Right renal cortex interstitium (tissue), 3 donors: Measurements from ENCODE around the gene WFS1. TPM values are rescaled to one million over a fixed set of nuclear protein-coding genes. Genes with fewer than 3 reads are reported as not detected.

Experiments
- DNase-seq, 3 donors: peaks; one replicate each; pipeline ENCODE4 v3.0.0-alpha.2; 2013; ENCODE audit warnings: low read depth in 3 of 3, low spot score in 2 of 3
- polyA plus RNA-seq, 3 donors: library from polyadenylated mRNA; unstranded; fragments of 120-200 nt; gene quantifications; one replicate each; pipeline ENCODE4 v1.2.1, GENCODE V29; 2013; ENCODE audit not compliant: insufficient read length in 3 of 3

Gene WFS1
- polyA plus RNA-seq, 3 donors: 21.0 to 25.9 (median 24.6) TPM

GRCh38 chr4:6256141-6256540 is 13.5 kb upstream of the WFS1 start:
- DNase-seq: no peak

- DNase-seq: no peak
Observed at GRCh38 chr4:6257247-6258025, 12.2 kb upstream of the WFS1 start.

DNA sequence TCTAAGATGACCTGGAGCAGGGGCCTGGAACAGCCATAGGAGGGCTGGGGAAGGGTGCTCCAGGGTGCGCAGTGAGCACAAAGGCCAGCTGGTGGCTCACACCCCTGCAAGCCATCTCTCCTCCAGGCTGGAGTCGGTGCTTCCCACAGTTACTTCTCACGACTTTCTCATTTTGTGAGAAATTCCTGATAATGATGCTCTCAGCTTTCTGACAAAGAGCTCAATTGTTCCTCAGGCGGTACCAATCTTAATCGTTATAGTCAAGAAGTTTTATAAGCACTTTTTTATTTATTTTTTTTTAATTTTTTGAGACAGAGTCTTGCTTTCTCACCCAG is 11.7 kb upstream of the WFS1 start:
- DNase-seq: no peak

DNA sequence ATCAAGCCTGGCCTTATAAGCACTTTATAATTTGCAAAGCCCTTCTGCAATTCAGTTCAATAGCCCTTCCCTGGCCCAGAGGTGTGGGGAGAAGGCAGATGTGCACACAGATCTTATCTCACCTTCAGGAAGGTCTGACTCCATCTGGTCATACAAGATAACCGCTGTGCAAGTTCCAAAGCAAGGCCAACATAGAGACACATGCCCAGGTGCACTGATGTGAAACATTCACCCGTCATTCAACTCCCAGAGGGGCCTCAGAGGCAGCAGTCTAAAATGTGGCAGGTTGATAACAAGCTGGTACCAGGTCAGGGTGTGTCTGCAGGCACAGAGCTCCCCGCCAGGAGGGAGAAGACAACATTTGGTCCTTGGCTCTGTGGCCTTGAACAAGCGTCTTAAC is 10.9 kb upstream of the WFS1 start:
- no peak for DNase-seq

- no peak for DNase-seq
Observed at GRCh38 chr4:6259886-6260285, 9.8 kb upstream of the WFS1 start.

DNA sequence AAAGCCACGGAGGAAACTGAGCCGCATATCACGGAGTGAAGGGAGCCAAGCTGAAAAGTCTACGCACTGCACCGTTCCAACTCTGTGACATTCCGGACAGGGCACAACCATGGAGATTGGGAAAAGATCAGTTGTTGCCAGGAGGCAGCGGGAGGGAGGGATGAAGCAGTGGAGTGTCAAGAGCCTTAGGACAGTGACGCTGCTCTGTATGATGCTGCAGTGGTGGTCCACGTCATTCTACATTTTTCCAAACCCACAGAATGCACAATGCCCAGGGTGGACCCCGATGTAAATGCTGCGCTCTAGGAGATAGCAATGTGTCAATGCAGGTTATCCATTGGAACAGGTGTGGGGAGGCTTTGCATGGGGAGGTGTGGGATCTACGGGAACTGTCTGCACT is 7.5 kb upstream of the WFS1 start:
- no peak for DNase-seq

DNA sequence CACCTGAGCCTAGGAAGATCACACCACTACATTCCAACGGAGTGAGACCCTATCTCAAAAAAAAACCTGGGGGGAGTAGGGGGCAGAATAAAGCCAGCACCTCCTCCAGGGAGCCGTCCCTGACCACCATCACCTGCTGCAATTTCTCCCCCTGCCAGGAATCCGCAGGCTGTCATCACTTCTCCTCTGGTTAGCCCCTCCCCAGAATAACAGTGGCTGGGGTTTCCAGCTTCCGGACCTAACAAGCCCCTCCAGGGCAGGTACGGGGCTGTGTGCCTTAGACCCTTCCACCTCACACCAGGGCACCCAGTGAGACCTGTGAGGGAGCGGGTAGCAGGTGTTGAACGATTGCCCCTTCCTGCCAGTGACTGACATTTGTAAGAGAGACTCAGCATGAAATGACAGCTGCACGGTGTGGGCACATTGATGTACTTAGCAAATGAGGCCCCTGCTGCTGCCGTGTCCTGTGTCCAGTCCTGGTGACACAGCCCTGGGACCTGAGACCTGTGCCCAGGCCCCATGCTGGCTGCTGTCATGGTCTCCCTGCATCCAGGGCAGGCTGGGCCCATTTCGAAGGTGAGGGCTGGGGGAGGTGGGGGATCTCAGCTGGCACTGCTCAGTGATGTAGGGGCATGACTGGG is 6.7 kb upstream of the WFS1 start:
- no peak for DNase-seq

- no peak for DNase-seq
Observed at GRCh38 chr4:6263526-6264224, 6.0 kb upstream of the WFS1 start.

GRCh38 chr4:6264225-6264540 is 5.5 kb upstream of the WFS1 start:
- no peak for DNase-seq

DNA sequence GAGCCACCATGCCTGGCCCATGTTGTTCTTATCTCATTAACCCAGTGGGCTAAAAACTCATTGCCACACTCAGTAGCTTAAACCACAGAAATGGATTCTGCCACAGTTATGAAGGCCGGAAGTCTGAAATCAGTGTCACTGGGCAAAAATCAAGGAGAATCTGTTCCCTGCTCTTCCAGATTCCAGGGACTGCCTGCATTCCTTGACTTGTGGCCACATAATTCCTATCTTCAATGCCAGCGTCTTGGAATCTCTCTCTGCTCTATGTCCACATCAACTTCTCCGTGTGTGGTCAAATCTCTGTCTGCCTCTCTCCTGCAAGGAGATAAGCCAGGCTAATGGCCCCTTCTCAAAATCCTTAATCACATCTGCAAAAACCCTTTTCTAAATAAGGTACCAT is 4.1 kb upstream of the WFS1 start:
- DNase-seq: no peak

- DNase-seq: no peak
Observed at GRCh38 chr4:6267573-6267972, 2.1 kb upstream of the WFS1 start.

DNA sequence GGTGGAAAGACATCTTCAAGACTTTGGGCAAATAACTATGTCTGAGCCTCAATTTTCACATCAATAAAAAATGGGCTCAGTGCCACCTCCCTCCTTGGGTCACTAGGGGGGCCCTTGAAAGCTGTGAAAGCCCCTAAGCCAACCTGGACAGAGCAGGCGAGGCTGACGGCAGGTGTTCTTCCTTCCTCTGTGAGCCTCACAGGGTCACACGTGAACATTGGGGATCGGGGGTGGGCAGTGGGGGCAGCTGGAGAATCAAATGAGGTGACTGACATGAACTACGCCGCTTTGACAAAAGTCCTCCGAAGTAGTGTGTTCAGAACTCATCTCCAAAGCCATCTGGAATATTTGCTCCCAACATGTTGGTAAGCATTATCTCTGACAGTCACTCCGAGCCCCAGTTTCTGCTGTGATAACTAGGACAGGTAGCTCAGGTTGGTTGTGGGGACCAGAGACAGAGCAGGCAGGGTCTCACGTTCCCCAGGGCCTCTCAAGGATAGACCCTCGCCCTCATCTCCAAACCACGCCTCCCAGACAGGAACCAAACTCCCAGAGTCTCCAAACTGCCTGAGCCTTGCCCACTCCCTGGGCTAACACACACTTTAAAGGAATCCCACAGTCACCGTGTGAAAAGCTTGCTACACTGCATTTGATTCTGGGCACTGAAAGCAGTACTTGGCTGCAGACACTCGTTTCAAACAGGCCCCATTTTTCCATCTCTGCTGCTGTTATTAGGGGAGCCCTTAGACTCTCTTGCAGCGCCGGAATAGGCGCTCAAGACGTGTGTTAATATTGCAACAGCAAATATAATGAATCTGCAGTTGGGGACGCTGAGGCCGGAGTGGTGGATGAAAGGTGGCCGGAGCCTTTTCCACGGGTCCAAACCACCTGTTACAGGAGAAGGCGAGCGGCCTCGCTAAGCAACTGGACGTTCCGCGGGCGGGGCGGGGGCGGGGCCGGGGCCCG is 717 bp upstream of the WFS1 start:
- DNase-seq: no peak

- DNase-seq: no peak
Observed at GRCh38 chr4:6270636-6271121, 1.0 kb downstream of the WFS1 start.

DNA sequence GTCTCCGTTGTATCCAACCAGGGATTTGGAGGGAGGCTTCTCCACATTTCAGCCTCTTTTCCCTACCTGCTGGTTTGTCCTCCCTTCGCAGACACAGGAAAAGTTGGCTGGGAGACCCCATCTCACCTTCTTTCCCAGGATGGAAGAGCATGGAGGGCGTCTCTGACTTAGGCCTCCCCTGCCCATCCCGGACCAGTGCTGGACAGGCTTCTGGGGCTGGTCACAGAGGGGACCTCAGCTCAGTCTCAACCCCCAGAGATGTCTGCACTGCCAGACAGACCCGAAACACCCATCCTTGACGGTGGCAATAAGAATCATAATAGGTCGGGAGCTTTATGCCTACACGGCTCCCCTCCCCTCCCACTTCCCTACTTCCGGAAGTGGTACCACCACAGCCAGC is 1.6 kb downstream of the WFS1 start:
- no peak for DNase-seq

DNA sequence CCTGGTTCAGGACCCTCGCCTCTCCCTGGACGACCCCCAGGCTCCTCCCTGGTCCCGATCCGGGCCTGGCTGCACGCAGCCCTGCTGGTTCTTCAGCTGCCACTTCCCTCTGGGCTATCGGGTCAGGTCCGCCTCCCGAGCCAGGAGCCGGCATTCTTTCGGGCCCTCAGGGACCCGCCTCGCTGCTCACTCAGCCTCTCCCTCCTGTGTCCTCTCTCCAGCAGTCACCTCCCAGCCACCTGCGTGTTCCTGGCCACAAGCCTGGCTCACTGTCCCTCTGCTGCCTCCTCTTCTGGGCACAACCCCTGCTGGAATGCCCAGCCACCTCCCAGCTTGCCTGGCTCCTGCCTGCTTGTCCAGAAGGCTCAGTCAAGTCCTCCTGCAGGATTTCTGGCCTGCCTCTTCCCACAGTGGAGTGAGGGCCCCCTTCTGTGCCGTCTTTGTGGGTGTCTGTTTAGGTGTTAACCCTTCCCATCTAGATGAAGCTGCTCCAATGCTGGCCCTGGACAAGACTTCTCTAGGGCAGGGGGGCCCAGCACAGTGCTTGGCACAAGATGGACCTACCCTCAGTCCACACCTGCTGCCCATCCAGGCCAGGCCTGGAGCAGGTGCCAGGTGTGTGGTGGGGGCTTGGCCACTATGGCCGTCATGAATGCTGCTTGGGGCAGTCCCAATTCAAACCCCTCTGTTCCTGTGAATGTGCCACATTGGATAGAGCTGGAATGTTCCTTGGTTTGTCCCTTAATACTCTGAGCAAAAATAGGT is 2.2 kb downstream of the WFS1 start:
- DNase-seq: no peak

GRCh38 chr4:6272863-6273660 is 3.4 kb downstream of the WFS1 start:
- no peak for DNase-seq

DNA sequence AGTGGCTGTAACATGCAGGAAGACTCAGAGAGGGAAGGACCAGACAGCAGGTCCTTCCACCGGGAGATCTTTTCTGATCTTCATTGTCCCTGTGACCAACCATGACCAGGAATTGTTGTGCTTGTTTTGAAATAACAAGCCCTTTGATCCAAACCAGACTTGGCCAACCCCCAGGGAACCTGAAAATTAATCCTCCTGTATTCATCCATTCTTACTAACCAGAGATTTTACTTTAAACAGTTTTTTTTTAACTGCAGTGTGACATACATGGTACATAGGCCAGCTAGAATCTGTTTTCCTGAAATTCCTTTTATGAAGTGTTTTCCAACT is 4.0 kb downstream of the WFS1 start:
- no peak for DNase-seq

DNA sequence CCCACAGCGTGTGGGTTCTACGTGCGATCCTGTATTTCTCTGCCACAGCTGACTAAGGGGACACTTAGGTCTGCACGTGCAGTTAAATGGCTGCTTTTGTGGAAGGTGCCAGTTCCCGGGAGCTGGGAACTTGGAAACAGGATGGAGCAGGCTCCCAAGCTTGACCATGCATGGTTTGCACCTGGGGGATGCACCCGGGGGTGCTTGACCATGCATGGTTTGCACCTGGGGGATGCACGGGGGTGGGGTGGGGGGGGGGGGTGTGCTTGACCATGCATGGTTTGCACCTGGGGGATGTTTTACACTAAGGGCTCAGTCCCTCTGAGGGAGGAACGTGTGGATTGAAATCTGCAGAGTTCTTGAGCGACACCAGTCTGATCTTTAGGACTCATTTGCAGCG is 5.7 kb downstream of the WFS1 start:
- no peak for DNase-seq
